Liver (tissue), 9 donors: ENCODE measurements around the gene TPH1. TPM values are rescaled to one million over a fixed set of nuclear protein-coding genes. Genes with fewer than 3 reads are reported as not detected.
A peak's percentile ranks its signal among the peaks of the same experiment; 100 is the strongest.

Source experiments
- DNase-seq: peaks from one replicate; pipeline ENCODE4 v3.0.0-alpha.2; 2017; ENCODE audit warnings: low spot score
- H3K27ac ChIP-seq, 2 donors: one replicate each; pipeline ENCODE4 v1.7.0; 2013; ENCODE audit warnings: inconsistent platforms in 2 of 2, low read length in 2 of 2, control low read depth in 1 of 2, low read depth in 1 of 2, mild to moderate bottlenecking in 1 of 2
- H3K27me3 ChIP-seq, 4 donors: one replicate each; pipeline versions ENCODE4 v1.6.1 to v1.7.0; 2013; ENCODE audit warnings: low read length in 3 of 4, inconsistent platforms in 1 of 4, mild to moderate bottlenecking in 1 of 4, moderate library complexity in 1 of 4; ENCODE audit not compliant: control insufficient read depth in 4 of 4, insufficient read depth in 4 of 4
- H3K36me3 ChIP-seq, 4 donors: one replicate each; pipeline versions ENCODE4 v1.6.1 to v1.7.0; 2013; ENCODE audit warnings: low read length in 3 of 4, mild to moderate bottlenecking in 3 of 4, low read depth in 1 of 4, moderate library complexity in 1 of 4; ENCODE audit not compliant: control insufficient read depth in 4 of 4, insufficient read depth in 3 of 4
- H3K4me1 ChIP-seq, 4 donors: one replicate each; pipeline versions ENCODE4 v1.6.1 to v1.7.0; 2013; ENCODE audit warnings: low read length in 3 of 4, mild to moderate bottlenecking in 3 of 4, moderate library complexity in 1 of 4; ENCODE audit not compliant: control insufficient read depth in 4 of 4, insufficient read depth in 4 of 4
- H3K4me3 ChIP-seq, 3 donors: one replicate each; pipeline versions ENCODE4 v1.6.1 to v1.7.0; 2013; ENCODE audit warnings: low read length in 3 of 3, control low read depth in 1 of 3, low read depth in 1 of 3, mild to moderate bottlenecking in 1 of 3
- H3K9ac ChIP-seq, 2 donors: one replicate each; pipeline ENCODE4 v1.7.0; 2013; ENCODE audit warnings: low read length in 2 of 2, mild to moderate bottlenecking in 2 of 2, moderate library complexity in 2 of 2, control low read depth in 1 of 2, low read depth in 1 of 2
- H3K9me3 ChIP-seq, 4 donors: one replicate each; pipeline versions ENCODE4 v1.6.1 to v1.7.0; 2013; ENCODE audit warnings: low read length in 3 of 4; ENCODE audit not compliant: control insufficient read depth in 4 of 4
- EGR1 ChIP-seq, 2 donors: IDR thresholded peaks; 2 replicates each; pipeline ENCODE4 v1.6.1; 2016 to 2018; ENCODE audit warnings: antibody characterized with exemption in 2 of 2, low read depth in 2 of 2
- FOXA1 ChIP-seq: IDR thresholded peaks from 2 replicates; pipeline ENCODE4 v1.6.1; 2016; ENCODE audit warnings: antibody characterized with exemption
- FOXA2 ChIP-seq: IDR thresholded peaks from 2 replicates; pipeline ENCODE4 v1.6.1; 2016; ENCODE audit warnings: antibody characterized with exemption
- HNF4G ChIP-seq: IDR thresholded peaks from 2 replicates; pipeline ENCODE4 v1.6.1; 2016; ENCODE audit warnings: antibody characterized with exemption
- JUND ChIP-seq, 2 donors: IDR thresholded peaks; 2 replicates each; pipeline ENCODE4 v1.6.1; 2016; ENCODE audit warnings: antibody characterized with exemption in 2 of 2
- RAD21 ChIP-seq, 2 donors: IDR thresholded peaks; 2 replicates each; pipeline ENCODE4 v1.6.1; 2016; ENCODE audit warnings: antibody characterized with exemption in 2 of 2, mild to moderate bottlenecking in 2 of 2
- RXRA ChIP-seq, 2 donors: IDR thresholded peaks; 2 replicates each; pipeline ENCODE4 v1.6.1; 2017 to 2018; ENCODE audit warnings: antibody characterized with exemption in 2 of 2, mild to moderate bottlenecking in 1 of 2
- SP1 ChIP-seq: IDR thresholded peaks from 2 replicates; pipeline ENCODE4 v1.6.1; 2018; ENCODE audit warnings: antibody characterized with exemption, mild to moderate bottlenecking
- TAF1 ChIP-seq: conservative IDR thresholded peaks from 2 replicates; pipeline ENCODE4 v1.6.1; 2016; ENCODE audit warnings: antibody characterized with exemption, mild to moderate bottlenecking
- WGBS: extraction: QIAGEN DNeasy Blood & Tissue Kit; methylation state at CpG from one replicate; pipeline ENCODE4 v1.1.7; 2013; 5-methylcytosine and 5-hydroxymethylcytosine counted together
- polyA plus RNA-seq, 2 donors: library from polyadenylated mRNA; stranded (reverse) in 1 of 2; unstranded in 1 of 2; fragments of 200-250 nt in 1 of 2; fragments of >200 nt in 1 of 2; fragmentation: Nextera tagmentation in 1 of 2; extraction: Ambion mirVana in 1 of 2; gene quantifications; one replicate each; pipeline versions ENCODE4 v1.2.1 to v1.2.3, GENCODE V29; 2013 to 2015
- total RNA-seq, 2 donors: library from RNA; depleted of rRNA; stranded (reverse); fragments of >200 nt; gene quantifications; one replicate each; pipeline ENCODE4 v1.2.3, GENCODE V29; 2014
- TF ChIP-seq, protein P1 (sequence below): IDR thresholded peaks from 2 replicates; pipeline ENCODE4 v1.6.1; 2016; ENCODE audit warnings: antibody characterized with exemption, mild to moderate bottlenecking
- TF ChIP-seq, protein P2 (sequence below): IDR thresholded peaks from 2 replicates; pipeline ENCODE4 v1.6.1; 2016; ENCODE audit warnings: antibody characterized with exemption
- TF ChIP-seq, protein P3 (sequence below): IDR thresholded peaks from 2 replicates; pipeline ENCODE4 v1.6.1; 2016; ENCODE audit warnings: antibody characterized with exemption
- TF ChIP-seq, protein P4 (sequence below): fragments of 150-350 bp; IDR thresholded peaks from 2 replicates; pipeline ENCODE4 v1.5.1; 2017; ENCODE audit warnings: improper control_type of control experiment, low read depth, low read length; ENCODE audit not compliant: missing input control
- TF ChIP-seq, protein P5 (sequence below): IDR thresholded peaks from 2 replicates; pipeline ENCODE4 v1.6.1; 2016; ENCODE audit warnings: antibody characterized with exemption
- donor health status: healthy.
- donor health status: healthy.
- donor health status: healthy.
- donor health status: healthy.
- donor health status: healthy.

The TPH1 gene
- total and polyA plus RNA-seq, 4 donors, result 0.01 to 0.19 (median 0.10) TPM

DNA sequence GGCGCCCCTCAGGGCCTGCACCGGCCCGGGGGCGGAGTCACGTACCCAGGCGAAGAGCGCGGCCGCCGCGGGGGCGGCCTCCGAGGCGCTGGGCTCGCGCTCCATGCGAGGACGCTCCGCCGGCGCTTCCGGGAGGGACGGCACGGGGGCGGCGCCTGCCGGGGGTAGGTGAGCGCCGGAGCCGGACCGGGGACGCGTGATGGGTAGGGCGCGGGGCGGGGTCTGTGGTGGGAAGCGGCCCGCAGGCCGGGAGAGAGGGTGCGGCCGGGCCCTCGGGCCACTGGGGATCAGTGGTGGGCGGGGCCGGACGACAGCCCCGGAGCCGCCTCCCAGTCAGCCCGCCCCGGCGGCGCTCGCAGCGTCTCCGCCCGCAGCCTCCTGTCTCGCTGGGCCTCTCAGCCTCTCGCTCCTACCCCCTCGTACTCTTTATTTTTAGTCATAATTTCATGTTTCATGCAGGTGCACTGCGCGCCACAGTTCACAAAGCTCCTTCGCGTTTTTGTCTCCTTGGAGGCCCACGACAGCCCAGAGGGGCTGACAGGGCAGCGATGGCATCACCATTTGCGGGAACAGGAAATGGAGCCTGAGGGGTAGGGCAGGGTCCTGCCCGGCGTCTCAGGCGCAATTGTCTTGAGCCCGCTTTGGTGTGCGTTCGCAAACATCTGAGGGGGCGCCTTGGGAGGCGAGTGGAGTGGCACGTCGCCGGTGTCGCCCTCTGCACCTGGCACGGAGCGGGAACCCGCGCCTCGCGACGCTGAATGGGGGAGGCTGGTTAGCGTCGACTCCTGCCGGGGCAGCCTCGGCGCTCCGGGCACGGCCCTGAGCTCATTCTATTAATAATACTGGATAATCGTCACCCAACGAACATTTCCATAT lies 32.9 kb downstream of the TPH1 start, which contains the start of gene SERGEF (continued):
- TF ChIP-seq, protein P1, sequence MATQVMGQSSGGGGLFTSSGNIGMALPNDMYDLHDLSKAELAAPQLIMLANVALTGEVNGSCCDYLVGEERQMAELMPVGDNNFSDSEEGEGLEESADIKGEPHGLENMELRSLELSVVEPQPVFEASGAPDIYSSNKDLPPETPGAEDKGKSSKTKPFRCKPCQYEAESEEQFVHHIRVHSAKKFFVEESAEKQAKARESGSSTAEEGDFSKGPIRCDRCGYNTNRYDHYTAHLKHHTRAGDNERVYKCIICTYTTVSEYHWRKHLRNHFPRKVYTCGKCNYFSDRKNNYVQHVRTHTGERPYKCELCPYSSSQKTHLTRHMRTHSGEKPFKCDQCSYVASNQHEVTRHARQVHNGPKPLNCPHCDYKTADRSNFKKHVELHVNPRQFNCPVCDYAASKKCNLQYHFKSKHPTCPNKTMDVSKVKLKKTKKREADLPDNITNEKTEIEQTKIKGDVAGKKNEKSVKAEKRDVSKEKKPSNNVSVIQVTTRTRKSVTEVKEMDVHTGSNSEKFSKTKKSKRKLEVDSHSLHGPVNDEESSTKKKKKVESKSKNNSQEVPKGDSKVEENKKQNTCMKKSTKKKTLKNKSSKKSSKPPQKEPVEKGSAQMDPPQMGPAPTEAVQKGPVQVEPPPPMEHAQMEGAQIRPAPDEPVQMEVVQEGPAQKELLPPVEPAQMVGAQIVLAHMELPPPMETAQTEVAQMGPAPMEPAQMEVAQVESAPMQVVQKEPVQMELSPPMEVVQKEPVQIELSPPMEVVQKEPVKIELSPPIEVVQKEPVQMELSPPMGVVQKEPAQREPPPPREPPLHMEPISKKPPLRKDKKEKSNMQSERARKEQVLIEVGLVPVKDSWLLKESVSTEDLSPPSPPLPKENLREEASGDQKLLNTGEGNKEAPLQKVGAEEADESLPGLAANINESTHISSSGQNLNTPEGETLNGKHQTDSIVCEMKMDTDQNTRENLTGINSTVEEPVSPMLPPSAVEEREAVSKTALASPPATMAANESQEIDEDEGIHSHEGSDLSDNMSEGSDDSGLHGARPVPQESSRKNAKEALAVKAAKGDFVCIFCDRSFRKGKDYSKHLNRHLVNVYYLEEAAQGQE, result no peak
- TF ChIP-seq RXRA (IDR thresholded peaks at IDR 0.05), result peak in 1 of 2 donors; percentile 8
- TF ChIP-seq FOXA1, result no peak
- no peak for TF ChIP-seq HNF4G
- no peak for TF ChIP-seq TAF1
- no peak for TF ChIP-seq JUND (IDR thresholded peaks at IDR 0.05)
- TF ChIP-seq, protein P2, sequence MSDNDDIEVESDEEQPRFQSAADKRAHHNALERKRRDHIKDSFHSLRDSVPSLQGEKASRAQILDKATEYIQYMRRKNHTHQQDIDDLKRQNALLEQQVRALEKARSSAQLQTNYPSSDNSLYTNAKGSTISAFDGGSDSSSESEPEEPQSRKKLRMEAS, result peak; percentile 14
- peak; percentile 17 to 68 for TF ChIP-seq EGR1 (IDR thresholded peaks at IDR 0.05; ENCODE audit: low read depth in 2 of 2)

DNA sequence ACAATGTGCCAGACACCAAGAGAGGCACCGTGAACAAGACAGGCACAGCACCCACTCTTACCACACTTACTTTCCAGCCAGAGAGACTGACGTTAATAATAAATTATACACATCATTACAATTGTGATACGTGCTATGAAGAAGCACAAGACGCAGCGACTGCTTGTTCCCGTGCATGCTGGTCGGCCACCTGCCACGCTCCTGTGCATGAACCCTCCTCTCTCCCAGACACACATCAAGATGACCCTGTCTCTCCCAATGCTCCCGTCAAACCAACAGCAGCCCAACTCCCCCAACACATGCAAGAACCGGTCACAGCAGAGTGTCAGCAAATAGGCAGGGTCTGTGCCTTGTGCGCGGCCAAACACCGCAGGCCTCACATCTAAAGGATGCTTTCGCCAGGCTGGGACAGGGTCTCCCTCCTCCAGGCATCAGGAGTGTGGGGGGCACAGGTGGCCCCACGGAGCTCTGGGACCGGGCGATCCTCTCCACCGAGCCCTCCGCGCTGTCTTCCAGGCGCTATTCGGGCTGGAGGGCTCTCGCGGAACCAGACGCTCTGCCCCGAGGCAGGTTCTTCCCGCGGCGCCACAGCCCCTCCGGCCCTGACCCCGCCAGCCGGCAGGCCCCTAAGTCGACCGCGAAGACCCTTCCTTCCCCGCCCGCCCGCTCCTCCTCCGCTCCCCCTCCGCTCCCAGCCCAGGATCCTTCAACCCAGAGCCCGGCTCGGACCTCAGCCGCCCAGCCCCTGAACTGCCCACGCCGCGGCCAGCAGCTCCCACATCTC lies 33.8 kb downstream of the TPH1 start:
- no peaks in the 10 kb centered on the region for H3K27me3 ChIP-seq
- peak overlapping the region; percentile 49 to 76 (median 71) for H3K4me3 ChIP-seq
- 11% methylated on average over 46 of the region's 46 CpGs for WGBS
- TF ChIP-seq RXRA (IDR thresholded peaks at IDR 0.05), result no peak
- TF ChIP-seq TAF1, result no peak
- TF ChIP-seq, protein P3, sequence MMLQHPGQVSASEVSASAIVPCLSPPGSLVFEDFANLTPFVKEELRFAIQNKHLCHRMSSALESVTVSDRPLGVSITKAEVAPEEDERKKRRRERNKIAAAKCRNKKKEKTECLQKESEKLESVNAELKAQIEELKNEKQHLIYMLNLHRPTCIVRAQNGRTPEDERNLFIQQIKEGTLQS, result no peak
- no peak for TF ChIP-seq FOXA1
- no peak for TF ChIP-seq JUND (IDR thresholded peaks at IDR 0.05)
- no peak for TF ChIP-seq SP1
- TF ChIP-seq, protein P4, sequence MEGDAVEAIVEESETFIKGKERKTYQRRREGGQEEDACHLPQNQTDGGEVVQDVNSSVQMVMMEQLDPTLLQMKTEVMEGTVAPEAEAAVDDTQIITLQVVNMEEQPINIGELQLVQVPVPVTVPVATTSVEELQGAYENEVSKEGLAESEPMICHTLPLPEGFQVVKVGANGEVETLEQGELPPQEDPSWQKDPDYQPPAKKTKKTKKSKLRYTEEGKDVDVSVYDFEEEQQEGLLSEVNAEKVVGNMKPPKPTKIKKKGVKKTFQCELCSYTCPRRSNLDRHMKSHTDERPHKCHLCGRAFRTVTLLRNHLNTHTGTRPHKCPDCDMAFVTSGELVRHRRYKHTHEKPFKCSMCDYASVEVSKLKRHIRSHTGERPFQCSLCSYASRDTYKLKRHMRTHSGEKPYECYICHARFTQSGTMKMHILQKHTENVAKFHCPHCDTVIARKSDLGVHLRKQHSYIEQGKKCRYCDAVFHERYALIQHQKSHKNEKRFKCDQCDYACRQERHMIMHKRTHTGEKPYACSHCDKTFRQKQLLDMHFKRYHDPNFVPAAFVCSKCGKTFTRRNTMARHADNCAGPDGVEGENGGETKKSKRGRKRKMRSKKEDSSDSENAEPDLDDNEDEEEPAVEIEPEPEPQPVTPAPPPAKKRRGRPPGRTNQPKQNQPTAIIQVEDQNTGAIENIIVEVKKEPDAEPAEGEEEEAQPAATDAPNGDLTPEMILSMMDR, result no peak
- TF ChIP-seq, protein P5, sequence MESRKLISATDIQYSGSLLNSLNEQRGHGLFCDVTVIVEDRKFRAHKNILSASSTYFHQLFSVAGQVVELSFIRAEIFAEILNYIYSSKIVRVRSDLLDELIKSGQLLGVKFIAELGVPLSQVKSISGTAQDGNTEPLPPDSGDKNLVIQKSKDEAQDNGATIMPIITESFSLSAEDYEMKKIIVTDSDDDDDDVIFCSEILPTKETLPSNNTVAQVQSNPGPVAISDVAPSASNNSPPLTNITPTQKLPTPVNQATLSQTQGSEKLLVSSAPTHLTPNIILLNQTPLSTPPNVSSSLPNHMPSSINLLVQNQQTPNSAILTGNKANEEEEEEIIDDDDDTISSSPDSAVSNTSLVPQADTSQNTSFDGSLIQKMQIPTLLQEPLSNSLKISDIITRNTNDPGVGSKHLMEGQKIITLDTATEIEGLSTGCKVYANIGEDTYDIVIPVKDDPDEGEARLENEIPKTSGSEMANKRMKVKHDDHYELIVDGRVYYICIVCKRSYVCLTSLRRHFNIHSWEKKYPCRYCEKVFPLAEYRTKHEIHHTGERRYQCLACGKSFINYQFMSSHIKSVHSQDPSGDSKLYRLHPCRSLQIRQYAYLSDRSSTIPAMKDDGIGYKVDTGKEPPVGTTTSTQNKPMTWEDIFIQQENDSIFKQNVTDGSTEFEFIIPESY, result no peak
- no peak for TF ChIP-seq FOXA2
- TF ChIP-seq RAD21 (IDR thresholded peaks at IDR 0.05), result no peak
- H3K9ac ChIP-seq, result peak overlapping the region; percentile 10 to 66
- no peaks in the 10 kb centered on the region for H3K36me3 ChIP-seq
- H3K9me3 ChIP-seq, result no peaks in the 10 kb centered on the region
- no peak for DNase-seq
- peaks cover 0 to 12% (median 0%) of the 10 kb centered on the region in 4 donors for H3K4me1 ChIP-seq
- peak overlapping the region; percentile 54 for H3K27ac ChIP-seq
